Effector memory CD8-positive, alpha-beta T cell (primary cell): ENCODE measurements around the gene F7.
"Not testable (repeated sequence)": the region's sequence is repeated elsewhere in the genome, so short reads cannot be mapped to it uniquely, and the experiment has no call there.

Experiments
- ATAC-seq: fragments of 150-1000 bp; cut with Tn5 transposase; replicated peaks from 2 replicates; pipeline ENCODE4 v1.10.0; 2021; ENCODE audit warnings: mild to moderate bottlenecking, moderate library complexity
- DNase-seq, 3 experiments: peaks; one replicate each; pipeline ENCODE4 v3.0.0; 2021
- H3K27ac Mint-ChIP-seq, 2 donors: one replicate each; pipeline ENCODE4 v1.8.0; 2022; ENCODE audit warnings: mild to moderate bottlenecking in 2 of 2, mixed read lengths in 2 of 2, moderate library complexity in 2 of 2
- H3K27me3 Mint-ChIP-seq, 2 donors: one replicate each; pipeline ENCODE4 v1.8.0; 2022; ENCODE audit warnings: mixed read lengths in 2 of 2
- H3K36me3 Mint-ChIP-seq: one replicate; pipeline ENCODE4 v1.8.0; 2022; ENCODE audit warnings: mild to moderate bottlenecking, moderate library complexity, mixed read lengths; ENCODE audit not compliant: insufficient read depth
- H3K4me1 Mint-ChIP-seq, 2 donors: one replicate each; pipeline ENCODE4 v1.8.0; 2022; ENCODE audit warnings: low read depth in 2 of 2, mixed read lengths in 2 of 2
- H3K4me3 Mint-ChIP-seq, 2 donors: one replicate each; pipeline ENCODE4 v1.8.0; 2022; ENCODE audit warnings: mild to moderate bottlenecking in 2 of 2, mixed read lengths in 2 of 2, moderate library complexity in 2 of 2
- H3K9me3 Mint-ChIP-seq, 2 donors: one replicate each; pipeline ENCODE4 v1.8.0; 2022; ENCODE audit warnings: mixed read lengths in 2 of 2
- total RNA-seq, 9 experiments: gene quantifications; one replicate each; lab custom pipeline; 2026; lab: John Stamatoyannopoulos, UW

The F7 gene
- 0 to 0.45 (median 0.21) reads per million in 9 experiments for total RNA-seq

GRCh38 chr13:113105032-113105920 is at the start of gene F7:
Gene F7 (plus strand): TSS chr13:113105791. CDS start chr13:113105842, 51 bp downstream.
- Mint-ChIP-seq H3K27ac (no peak within 1 kb of the TSS), H3K36me3 (no peaks in the 10 kb centered on the region), H3K9me3 (no peaks in the 10 kb centered on the region)

GRCh38 chr13:113057084-113057483 is 48.5 kb upstream of the F7 start:
- no peaks in the 10 kb centered on the region for H3K4me1 Mint-ChIP-seq
- H3K36me3 Mint-ChIP-seq = no peaks in the 10 kb centered on the region
- DNase-seq (no peak), ATAC-seq (no peak)
- no peak overlapping the region for H3K4me3 Mint-ChIP-seq
- no peaks in the 10 kb centered on the region for H3K27me3 Mint-ChIP-seq
- no peaks in the 10 kb centered on the region for H3K9me3 Mint-ChIP-seq
- no peak overlapping the region for H3K27ac Mint-ChIP-seq

More at GRCh38 chr13:113105032-113105920, at the start of gene F7:
- ATAC-seq (no peak), DNase-seq (no peak)
- Mint-ChIP-seq H3K27me3 (no peaks in the 10 kb centered on the region), H3K4me3 (no peak within 1 kb of the TSS), H3K4me1 (no peaks in the 10 kb centered on the region)

GRCh38 chr13:113057559-113057958 is 48.0 kb upstream of the F7 start:
- H3K9me3 Mint-ChIP-seq, H3K4me1 Mint-ChIP-seq, DNase-seq, H3K27me3 Mint-ChIP-seq, H3K27ac Mint-ChIP-seq, H3K4me3 Mint-ChIP-seq, ATAC-seq, H3K36me3 Mint-ChIP-seq: not testable (repeated sequence)

GRCh38 chr13:113058129-113058987 is 47.2 kb upstream of the F7 start:
- Mint-ChIP-seq H3K36me3 (no peaks in the 10 kb centered on the region), H3K27me3 (no peaks in the 10 kb centered on the region), H3K4me1 (no peaks in the 10 kb centered on the region), H3K9me3 (no peaks in the 10 kb centered on the region), H3K27ac (no peak overlapping the region), H3K4me3 (no peak overlapping the region)
- ATAC-seq = no peak
- DNase-seq = no peak

- Mint-ChIP-seq H3K4me3 (no peak overlapping the region), H3K36me3 (no peaks in the 10 kb centered on the region), H3K9me3 (no peaks in the 10 kb centered on the region), H3K4me1 (no peaks in the 10 kb centered on the region), H3K27ac (no peak overlapping the region), H3K27me3 (no peaks in the 10 kb centered on the region)
- no peak for DNase-seq
- ATAC-seq = no peak
Observed at GRCh38 chr13:113058988-113059850, 46.4 kb upstream of the F7 start.

GRCh38 chr13:113059891-113060290 is 45.7 kb upstream of the F7 start:
- no peak for ATAC-seq
- Mint-ChIP-seq H3K27ac (no peak overlapping the region), H3K27me3 (no peaks in the 10 kb centered on the region), H3K36me3 (no peaks in the 10 kb centered on the region), H3K4me3 (no peak overlapping the region), H3K4me1 (no peaks in the 10 kb centered on the region), H3K9me3 (no peaks in the 10 kb centered on the region)
- no peak for DNase-seq

- no peak overlapping the region for H3K27ac Mint-ChIP-seq
- H3K36me3 Mint-ChIP-seq = no peaks in the 10 kb centered on the region
- DNase-seq (no peak), ATAC-seq (no peak)
- no peaks in the 10 kb centered on the region for H3K4me1 Mint-ChIP-seq
- no peak overlapping the region for H3K4me3 Mint-ChIP-seq
- no peaks in the 10 kb centered on the region for H3K9me3 Mint-ChIP-seq
- H3K27me3 Mint-ChIP-seq = no peaks in the 10 kb centered on the region
Observed at GRCh38 chr13:113060557-113061270, 44.9 kb upstream of the F7 start.

GRCh38 chr13:113061271-113061625 is 44.3 kb upstream of the F7 start:
- H3K36me3 Mint-ChIP-seq = no peaks in the 10 kb centered on the region
- DNase-seq = no peak
- no peaks in the 10 kb centered on the region for H3K4me1 Mint-ChIP-seq
- no peaks in the 10 kb centered on the region for H3K27me3 Mint-ChIP-seq
- H3K4me3 Mint-ChIP-seq = no peak overlapping the region
- no peak for ATAC-seq
- no peak overlapping the region for H3K27ac Mint-ChIP-seq
- H3K9me3 Mint-ChIP-seq = no peaks in the 10 kb centered on the region

- Mint-ChIP-seq H3K36me3 (no peaks in the 10 kb centered on the region), H3K9me3 (no peaks in the 10 kb centered on the region), H3K4me3 (no peak overlapping the region), H3K27ac (no peak overlapping the region), H3K27me3 (no peaks in the 10 kb centered on the region), H3K4me1 (no peaks in the 10 kb centered on the region)
- ATAC-seq (no peak), DNase-seq (no peak)
Observed at GRCh38 chr13:113061796-113062425, 43.7 kb upstream of the F7 start.

- no peak for ATAC-seq
- H3K27me3 Mint-ChIP-seq = no peaks in the 10 kb centered on the region
- no peak for DNase-seq
- no peaks in the 10 kb centered on the region for H3K4me1 Mint-ChIP-seq
- no peak overlapping the region for H3K4me3 Mint-ChIP-seq
- H3K9me3 Mint-ChIP-seq = no peaks in the 10 kb centered on the region
- H3K27ac Mint-ChIP-seq = no peak overlapping the region
- no peaks in the 10 kb centered on the region for H3K36me3 Mint-ChIP-seq
Observed at GRCh38 chr13:113062691-113063090, 42.9 kb upstream of the F7 start.

- no peak for ATAC-seq
Observed at GRCh38 chr13:113063091-113063491, 42.5 kb upstream of the F7 start.

GRCh38 chr13:113064000-113064533 is 41.5 kb upstream of the F7 start:
- DNase-seq (no peak), ATAC-seq (no peak)
- Mint-ChIP-seq H3K9me3 (no peaks in the 10 kb centered on the region), H3K4me1 (no peaks in the 10 kb centered on the region), H3K36me3 (no peaks in the 10 kb centered on the region), H3K27me3 (no peaks in the 10 kb centered on the region), H3K4me3 (no peak overlapping the region), H3K27ac (no peak overlapping the region)

More at GRCh38 chr13:113063091-113063491, 42.5 kb upstream of the F7 start:
- Mint-ChIP-seq H3K4me1 (no peaks in the 10 kb centered on the region), H3K27me3 (no peaks in the 10 kb centered on the region), H3K9me3 (no peaks in the 10 kb centered on the region), H3K27ac (no peak overlapping the region), H3K36me3 (no peaks in the 10 kb centered on the region), H3K4me3 (no peak overlapping the region)
- no peak for DNase-seq
